HEK293T (cell line): ENCODE data around the gene MIB2.
"Not testable (repeated sequence)": the region's sequence is repeated elsewhere in the genome, so short reads cannot be mapped to it uniquely, and the experiment has no call there.

Experiments
- CTCF ChIA-PET: fragments of 350-600 bp; formaldehyde crosslinking; extraction: SDS; loops from one replicate; lab custom pipeline; 2021; ENCODE audit warnings: antibody characterized with exemption, inconsistent platforms; lab: Yijun Ruan, JAX
- POLR2A ChIA-PET: fragments of 350-600 bp; formaldehyde crosslinking; extraction: SDS; loops from one replicate; lab custom pipeline; 2020; ENCODE audit warnings: antibody characterized with exemption, inconsistent platforms; lab: Yijun Ruan, JAX
- DNase-seq: peaks from one replicate; pipeline ENCODE4 v3.0.0; 2012; ENCODE audit warnings: mixed read lengths; ENCODE audit errors: extremely low spot score
- ELF4 ChIP-seq: fragments of 450-650 bp; IDR thresholded peaks from 2 replicates; pipeline ENCODE4 v1.6.1; 2017; ENCODE audit warnings: antibody characterized with exemption

The MIB2 gene

DNA sequence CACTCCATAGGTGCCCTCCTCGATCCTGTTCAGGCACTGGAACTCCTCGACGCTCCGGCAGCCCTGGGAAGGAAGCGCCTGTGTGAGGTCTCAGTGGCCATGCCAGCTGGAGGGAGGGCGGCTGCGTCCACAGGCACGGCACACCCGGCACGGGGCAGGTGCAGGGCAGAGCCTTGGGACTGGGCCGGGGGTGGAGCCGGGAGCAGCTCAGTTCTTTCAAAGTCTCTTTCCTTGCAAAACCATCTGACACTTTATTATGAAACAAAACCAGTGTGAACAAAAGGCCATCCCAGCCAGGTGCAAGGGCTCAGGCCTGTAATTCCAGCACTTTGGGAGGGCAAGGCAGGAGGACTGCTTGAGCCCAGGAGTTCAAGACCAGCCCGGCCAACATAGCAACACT, 23.2 kb downstream of the MIB2 start:
- DNase-seq, CTCF ChIA-PET, POLR2A ChIA-PET: not testable (repeated sequence)

DNA sequence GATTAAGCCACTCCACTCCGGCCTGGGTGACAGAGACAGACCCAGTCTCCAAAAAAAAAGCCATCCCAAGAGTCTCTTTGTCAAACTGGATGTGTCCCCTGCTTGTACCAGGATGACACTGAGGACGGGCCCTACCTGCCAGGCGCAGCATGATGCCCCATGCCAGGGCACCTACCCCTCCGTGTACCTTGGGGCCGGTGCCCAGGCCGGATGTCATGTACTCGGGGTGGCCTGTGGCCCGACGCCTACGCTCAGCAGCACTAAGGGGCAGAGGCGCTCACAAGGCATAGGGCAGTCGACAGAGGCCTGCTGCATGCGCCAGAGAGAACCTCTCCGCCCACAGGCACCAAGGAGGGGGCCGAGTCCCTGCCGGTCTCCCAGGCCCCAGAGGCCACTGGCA, 24.1 kb downstream of the MIB2 start:
- POLR2A ChIA-PET, result not testable (repeated sequence)

DNA sequence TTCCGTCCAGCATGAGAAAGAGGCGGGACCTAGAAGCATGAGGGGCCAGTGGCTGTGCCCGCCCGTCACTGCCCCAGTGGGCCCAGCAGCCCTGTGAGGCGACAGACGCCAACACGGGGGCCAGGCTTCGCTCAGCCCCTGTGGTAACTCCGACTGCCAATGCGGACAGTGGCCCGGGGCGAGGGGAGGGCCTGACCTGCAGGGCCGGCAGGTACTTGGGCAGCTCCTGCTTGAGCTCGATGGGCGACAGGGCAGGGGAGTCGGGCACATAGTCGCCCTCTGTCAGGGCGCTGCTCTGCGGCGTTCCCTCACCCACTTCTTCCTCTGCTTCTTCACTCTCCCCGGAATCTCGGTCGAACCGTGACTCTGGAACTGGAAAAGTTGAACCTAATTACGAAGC, 24.8 kb downstream of the MIB2 start:
- CTCF ChIA-PET, POLR2A ChIA-PET, DNase-seq: not testable (repeated sequence)

More for the DNA sequence above, 24.1 kb downstream of the MIB2 start:
- DNase-seq, CTCF ChIA-PET: not testable (repeated sequence)

DNA sequence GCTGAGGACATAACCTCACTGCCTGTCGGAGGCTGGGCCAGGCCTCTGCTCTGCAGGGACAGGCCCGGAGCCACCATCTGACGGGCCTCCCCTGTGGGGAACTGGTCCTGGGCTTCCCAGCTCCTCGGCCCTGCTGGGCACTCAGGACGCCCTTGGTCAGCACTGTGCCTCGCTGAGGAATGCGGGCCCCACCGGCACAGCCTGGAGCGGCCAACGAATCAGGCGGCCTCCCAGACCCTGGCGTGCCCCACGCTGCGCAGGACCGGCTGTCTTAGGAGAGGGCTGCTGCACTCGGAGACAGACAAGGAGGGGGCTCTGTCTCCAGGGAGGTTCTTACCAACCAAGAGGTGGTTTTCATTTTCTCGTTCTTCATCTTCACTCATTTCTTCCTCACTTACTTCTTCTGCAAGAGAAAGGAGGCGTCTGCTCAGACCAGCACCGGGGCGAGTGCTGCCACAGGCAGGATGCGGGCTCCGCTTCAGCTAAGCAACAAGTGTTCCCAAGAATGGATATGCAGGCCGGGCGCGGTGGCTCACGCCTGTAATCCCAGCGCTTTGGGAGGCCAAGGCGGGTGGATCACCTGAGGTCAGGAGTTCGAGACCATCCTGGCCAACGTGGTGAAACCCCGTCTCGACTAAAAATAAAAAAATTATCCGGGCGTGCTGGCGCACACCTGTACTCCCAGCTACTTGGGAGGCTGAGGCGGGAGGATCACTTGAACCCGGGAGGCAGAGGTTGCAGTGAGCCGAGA, 25.6 kb downstream of the MIB2 start:
- POLR2A ChIA-PET, CTCF ChIA-PET, DNase-seq: not testable (repeated sequence)

DNA sequence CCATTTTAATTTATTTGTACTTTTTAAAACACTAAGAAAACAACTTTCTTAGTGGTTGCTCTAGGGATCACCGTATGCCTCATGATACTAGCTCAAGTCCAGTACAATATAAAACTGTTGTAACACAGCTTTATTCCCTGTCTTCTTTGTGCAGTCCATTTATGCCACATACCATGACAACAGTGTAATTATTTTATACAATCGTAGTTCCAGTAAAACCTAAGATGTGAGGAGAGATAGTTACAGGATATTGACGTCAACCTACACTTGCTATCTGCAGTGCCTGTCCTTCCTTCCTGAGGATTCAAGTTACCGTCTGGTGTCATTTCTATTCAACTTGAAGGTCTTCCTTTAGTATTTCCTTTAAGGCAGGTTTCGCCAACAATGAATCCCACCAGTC, 31.0 kb downstream of the MIB2 start:
- POLR2A ChIA-PET, DNase-seq: not testable (repeated sequence)
- CTCF ChIA-PET, result interaction anchor here (0.7 kb wide), 1 partner anchor 7 kb away, joined by 3 read pairs; no protein-coding TSS in a partner anchor

DNA sequence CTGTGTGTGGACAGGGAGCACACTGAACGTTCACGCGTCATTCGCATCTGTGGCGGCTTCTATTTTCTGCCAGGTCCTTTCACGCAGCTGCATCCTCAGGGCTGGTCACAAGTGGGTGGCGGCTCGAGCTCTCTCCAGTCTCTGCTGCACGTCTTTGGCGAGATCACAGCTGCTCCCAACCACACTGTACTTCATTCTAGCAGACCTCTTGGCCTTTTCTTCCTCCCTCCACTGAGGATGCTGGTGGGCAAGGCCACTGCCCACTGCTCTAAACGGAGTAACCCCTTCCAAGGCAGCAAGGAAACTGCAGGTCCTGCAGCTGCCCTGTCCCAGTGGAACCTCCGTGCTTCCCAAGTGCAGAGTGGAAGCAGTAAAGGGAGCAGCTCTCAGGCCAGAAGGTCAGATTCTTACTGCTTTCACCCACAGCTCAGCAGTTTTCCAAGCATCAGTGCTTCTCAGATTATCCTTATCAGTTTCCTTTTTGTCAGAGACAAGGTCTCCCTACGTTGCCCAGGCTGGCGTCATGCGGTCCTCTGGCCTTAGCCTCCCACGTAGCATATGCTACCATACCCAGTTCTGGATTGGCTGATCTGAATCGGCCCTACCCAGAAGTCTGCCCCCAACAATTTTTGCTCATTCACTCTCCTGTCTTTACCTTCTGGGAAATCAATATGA, 32.4 kb downstream of the MIB2 start:
- POLR2A ChIA-PET, CTCF ChIA-PET: not testable (repeated sequence)

DNA sequence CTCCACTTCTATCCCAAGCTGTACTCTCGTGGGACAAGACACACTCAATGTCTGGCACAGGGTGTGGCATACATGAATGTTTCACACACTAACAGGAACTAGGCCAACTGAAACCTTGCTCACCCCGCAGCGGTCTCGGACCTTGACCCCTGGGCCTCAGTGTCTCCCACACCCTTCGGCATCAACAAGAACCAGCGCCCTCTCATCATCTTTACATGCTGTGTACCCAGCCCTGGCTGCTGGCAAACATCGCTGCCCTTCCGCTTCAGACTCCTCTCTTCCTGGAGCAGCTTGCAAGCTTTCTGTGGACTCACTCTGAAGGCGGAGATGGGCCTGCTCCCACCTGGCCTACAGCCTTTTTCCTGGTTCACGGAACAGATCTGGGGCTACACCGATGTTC, 33.0 kb downstream of the MIB2 start:
- POLR2A ChIA-PET, CTCF ChIA-PET, DNase-seq: not testable (repeated sequence)

More for the DNA sequence above, 32.4 kb downstream of the MIB2 start:
- DNase-seq, result not testable (repeated sequence)

DNA sequence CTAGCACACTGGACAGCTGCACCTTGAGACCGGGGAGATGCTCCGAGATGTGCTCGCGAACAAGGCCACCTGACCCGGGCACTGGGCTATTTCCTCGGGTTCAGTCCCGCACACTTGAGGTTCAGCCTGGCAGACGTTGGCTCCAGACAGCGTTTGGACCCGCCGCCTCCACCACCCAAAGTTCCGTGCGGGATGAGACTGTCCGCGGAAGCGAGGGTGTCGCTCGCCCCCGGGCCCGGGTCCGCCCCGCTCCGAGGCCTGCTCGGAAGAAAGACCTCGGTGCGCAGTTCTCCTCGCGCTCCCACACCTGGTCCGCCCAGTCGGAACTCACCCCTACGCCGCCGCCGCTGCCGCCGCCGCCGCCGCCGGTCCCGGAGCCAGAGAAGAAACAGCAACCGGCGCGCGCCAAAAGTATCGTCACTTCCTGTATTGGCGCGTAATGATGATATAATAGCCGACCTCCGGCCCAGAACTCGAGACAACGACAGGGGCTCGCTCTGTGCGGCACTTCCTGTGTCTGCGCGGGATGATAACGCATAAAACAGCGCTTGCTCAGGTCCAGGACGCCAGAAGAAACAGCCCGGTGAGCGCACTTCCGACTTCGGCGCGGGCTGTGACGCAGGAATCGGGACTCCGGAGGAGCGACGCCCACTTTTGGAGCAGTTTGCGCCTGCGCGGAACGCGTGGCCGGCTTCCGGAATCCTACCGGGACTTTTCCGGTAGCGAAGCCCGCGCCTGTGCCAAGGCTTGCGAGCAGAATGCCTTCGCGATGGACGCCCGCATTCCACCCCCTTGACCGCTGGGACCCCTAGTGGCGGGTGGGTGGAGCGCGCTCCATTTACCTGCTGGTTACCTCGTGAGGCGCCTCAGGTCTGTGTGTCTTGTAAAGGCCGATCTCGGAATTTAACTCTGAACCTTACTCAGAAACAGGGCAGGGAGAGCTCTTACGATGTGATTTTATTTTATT, 43.6 kb downstream of the MIB2 start, which contains the start of gene CDK11B:
Gene CDK11B, minus strand, starts transcription at position 422 of the 967 bp plus-strand sequence. CDS start 1,519 bp downstream, outside the sequence.
- POLR2A ChIA-PET, result not testable (repeated sequence)

DNA sequence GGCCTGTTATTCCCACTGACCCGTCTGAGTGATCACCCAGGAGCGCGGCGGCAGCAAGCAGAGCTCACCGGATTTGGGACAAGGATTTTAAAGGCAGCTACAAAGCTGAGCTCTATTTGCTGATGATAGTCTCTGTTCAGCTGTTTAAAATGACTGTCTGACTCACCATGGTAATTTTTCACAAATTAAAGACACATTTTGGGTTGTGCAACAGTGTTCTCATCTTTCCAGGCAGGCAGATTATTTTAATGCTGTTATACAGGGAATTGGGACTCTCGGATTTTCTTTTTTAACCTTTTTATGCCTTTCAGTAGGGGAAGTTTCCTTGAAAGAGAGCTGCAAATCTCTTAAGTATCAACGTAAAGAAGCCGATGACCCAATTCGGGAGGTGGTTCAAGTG, 47.1 kb downstream of the MIB2 start:
- CTCF ChIA-PET, DNase-seq, POLR2A ChIA-PET: not testable (repeated sequence)

More for the DNA sequence above, 43.6 kb downstream of the MIB2 start, which contains the start of gene CDK11B:
- CTCF ChIA-PET, result interaction anchor here (0.6 kb wide), 1 partner anchor 312 kb away, joined by 4 read pairs; no protein-coding TSS in a partner anchor
- peak; percentile 85 for TF ChIP-seq ELF4
- peak; percentile 87 for DNase-seq

DNA sequence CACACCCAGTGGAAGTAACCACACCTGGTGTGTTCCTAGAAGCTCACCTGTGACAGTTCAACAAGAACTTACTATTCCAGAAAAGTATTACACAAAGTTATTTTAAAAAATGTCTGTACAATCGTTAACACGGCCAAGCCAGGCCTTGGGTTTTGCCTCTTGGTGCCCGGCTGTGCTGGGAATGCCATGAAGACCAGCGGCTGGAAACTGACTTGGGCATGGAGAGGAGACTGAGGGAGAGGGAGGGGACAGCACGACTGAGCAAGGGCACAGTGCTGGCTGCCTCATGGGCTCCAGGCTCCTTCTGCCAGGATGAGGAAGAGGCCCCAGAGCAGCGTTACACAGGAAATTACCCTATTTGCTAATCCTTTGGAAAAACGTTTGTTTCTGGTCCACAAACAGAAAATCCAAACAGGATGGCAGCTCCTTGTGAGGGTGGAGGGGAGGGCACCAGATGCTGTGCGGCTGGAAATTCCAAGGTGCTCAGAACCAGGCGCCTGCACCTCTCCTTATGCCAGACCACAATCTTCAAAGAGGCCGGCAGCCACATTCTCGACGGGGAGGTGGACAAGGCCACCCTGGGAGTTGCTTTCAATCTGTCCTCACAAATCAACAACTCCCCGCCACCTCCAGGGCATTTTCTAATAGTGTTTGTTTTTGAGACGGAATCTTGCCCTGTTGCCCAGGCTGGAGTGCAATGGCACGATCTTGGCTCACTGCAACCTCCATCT, 47.7 kb downstream of the MIB2 start:
- CTCF ChIA-PET, POLR2A ChIA-PET, DNase-seq: not testable (repeated sequence)

DNA sequence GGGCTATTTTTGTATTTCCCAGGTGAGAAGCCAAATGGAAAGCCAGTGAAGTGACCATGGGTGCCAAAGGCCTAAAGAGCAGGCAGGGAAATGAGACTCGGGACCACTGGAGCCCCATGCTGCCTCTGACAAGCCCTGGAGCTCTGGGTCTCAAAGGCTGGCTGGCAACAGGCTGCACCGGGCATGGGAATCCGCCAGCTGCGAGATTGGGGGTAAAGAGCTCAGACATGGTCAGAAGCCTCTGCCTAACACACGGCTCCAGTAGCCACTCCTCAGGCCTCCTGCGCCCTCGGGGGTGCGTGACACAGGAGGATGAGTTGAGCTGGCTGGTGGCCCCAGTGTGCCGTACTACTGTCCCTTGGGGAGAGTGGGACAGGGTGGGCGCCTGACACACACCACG, 49.0 kb downstream of the MIB2 start:
- DNase-seq, POLR2A ChIA-PET, CTCF ChIA-PET: not testable (repeated sequence)
